Erythroblast (primary cell): ENCODE measurements around the gene TMEM51.

ENCODE experiments used
- GATA1 ChIP-seq: IDR thresholded peaks from 2 replicates; pipeline ENCODE4 v1.6.1; 2011; ENCODE audit warnings: low read depth, mild to moderate bottlenecking, control low read depth, low read length, moderate library complexity
- POLR2A ChIP-seq: IDR thresholded peaks from 2 replicates; pipeline ENCODE4 v1.6.1; 2011; ENCODE audit warnings: mild to moderate bottlenecking, low read length

- TF ChIP-seq POLR2A (no peak), GATA1 (no peak)
These were observed 45.6 kb upstream of the TMEM51 start for GRCh38 chr1:15107911-15108310.
